Activated CD4-positive, alpha-beta memory T cell treated with anti-CD3 and anti-CD28 coated beads for 36 hours (primary cell): ENCODE measurements around the gene OR10V1. TPM values are rescaled to one million over a fixed set of nuclear protein-coding genes. Genes with fewer than 3 reads are reported as not detected.

Experiments
- total RNA-seq, 2 experiments: library from RNA; stranded (reverse); gene quantifications; one replicate each; pipeline ENCODE4 v1.2.3, GENCODE V29; 2021

Gene OR10V1
- total RNA-seq, 2 experiments from 2014 or later: not detected

Other genes starting within 250 kb of the OR10V1 start
- not detected for gene OR4D10, start 240.5 kb downstream of the OR10V1 start, total RNA-seq
- gene OR4D11, start 210.3 kb downstream of the OR10V1 start, total RNA-seq: not detected
- not detected for gene OR4D9, start 202.3 kb downstream of the OR10V1 start, total RNA-seq
- gene OSBP, start 98.1 kb downstream of the OR10V1 start, total RNA-seq: 10 to 100 TPM; 37.2 to 40.9 TPM
- 10 to 100 TPM; 58.3 to 62.3 TPM for gene PATL1, start 44.8 kb downstream of the OR10V1 start, total RNA-seq
- 10 to 100 TPM; 11.7 to 12.3 TPM for gene STX3, start 41.5 kb upstream of the OR10V1 start, total RNA-seq
- 10 to 100 TPM; 80.2 to 80.5 TPM for gene MRPL16, start 96.9 kb upstream of the OR10V1 start, total RNA-seq
- gene CBLIF, start 131.7 kb upstream of the OR10V1 start, total RNA-seq: not detected
- not detected for gene TCN1, start 152.6 kb upstream of the OR10V1 start, total RNA-seq
- not detected for gene OOSP3, start 164.9 kb upstream of the OR10V1 start, total RNA-seq
- gene OOSP1, start 224.6 kb upstream of the OR10V1 start, total RNA-seq: not detected